GM12874 (cell line): ENCODE results near the gene GPR42.

Experiments used
- TF ChIP-seq, protein P1 (sequence below): IDR thresholded peaks from 2 replicates; pipeline ENCODE4 v1.5.1; 2011; ENCODE audit warnings: low read depth, mild to moderate bottlenecking, control low read depth, low read length, moderate library complexity; ENCODE audit not compliant: insufficient read depth

GPR42 gene

GRCh38 chr19:35399231-35399630 is 28.4 kb downstream of the GPR42 start:
- TF ChIP-seq, protein P1, sequence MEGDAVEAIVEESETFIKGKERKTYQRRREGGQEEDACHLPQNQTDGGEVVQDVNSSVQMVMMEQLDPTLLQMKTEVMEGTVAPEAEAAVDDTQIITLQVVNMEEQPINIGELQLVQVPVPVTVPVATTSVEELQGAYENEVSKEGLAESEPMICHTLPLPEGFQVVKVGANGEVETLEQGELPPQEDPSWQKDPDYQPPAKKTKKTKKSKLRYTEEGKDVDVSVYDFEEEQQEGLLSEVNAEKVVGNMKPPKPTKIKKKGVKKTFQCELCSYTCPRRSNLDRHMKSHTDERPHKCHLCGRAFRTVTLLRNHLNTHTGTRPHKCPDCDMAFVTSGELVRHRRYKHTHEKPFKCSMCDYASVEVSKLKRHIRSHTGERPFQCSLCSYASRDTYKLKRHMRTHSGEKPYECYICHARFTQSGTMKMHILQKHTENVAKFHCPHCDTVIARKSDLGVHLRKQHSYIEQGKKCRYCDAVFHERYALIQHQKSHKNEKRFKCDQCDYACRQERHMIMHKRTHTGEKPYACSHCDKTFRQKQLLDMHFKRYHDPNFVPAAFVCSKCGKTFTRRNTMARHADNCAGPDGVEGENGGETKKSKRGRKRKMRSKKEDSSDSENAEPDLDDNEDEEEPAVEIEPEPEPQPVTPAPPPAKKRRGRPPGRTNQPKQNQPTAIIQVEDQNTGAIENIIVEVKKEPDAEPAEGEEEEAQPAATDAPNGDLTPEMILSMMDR = no peak

GRCh38 chr19:35399948-35400772 is 29.3 kb downstream of the GPR42 start:
- TF ChIP-seq, protein P1 = no peak

- TF ChIP-seq, protein P1 = no peak
Measured at GRCh38 chr19:35400773-35401100, 29.9 kb downstream of the GPR42 start.

GRCh38 chr19:35403116-35403760 is 32.4 kb downstream of the GPR42 start:
- TF ChIP-seq, protein P1 = no peak

- TF ChIP-seq, protein P1 = no peak
Measured at GRCh38 chr19:35404879-35405622, 34.2 kb downstream of the GPR42 start.

- TF ChIP-seq, protein P1 = no peak
Measured at GRCh38 chr19:35407619-35408018, 36.8 kb downstream of the GPR42 start.
